OCI-LY1 (cell line): ENCODE data around the gene RFTN1.

ENCODE experiments used
- H2AFZ ChIP-seq: fragments of 200-600 bp; sonication (generic), shearing (Covaris generic); 2 replicates; pipeline ENCODE4 v1.6.0; 2014; ENCODE audit warnings: antibody characterized with exemption, mild to moderate bottlenecking, low read length
- H3F3A ChIP-seq: fragments of 200-600 bp; sonication (generic), shearing (Covaris generic); 2 replicates; pipeline ENCODE4 v1.6.0; 2014; ENCODE audit warnings: mild to moderate bottlenecking, antibody characterized with exemption, low read length, moderate library complexity; ENCODE audit not compliant: insufficient read depth
- H3K27ac ChIP-seq: fragments of 200-600 bp; sonication (generic); 2 replicates; pipeline ENCODE4 v1.5.1; 2014; ENCODE audit warnings: low read length, mixed run types, mild to moderate bottlenecking, low read depth; ENCODE audit not compliant: poor library complexity, severe bottlenecking
- H3K27me3 ChIP-seq: fragments of 200-600 bp; sonication (generic); 2 replicates; pipeline ENCODE4 v1.6.0; 2014; ENCODE audit warnings: antibody characterized with exemption, mild to moderate bottlenecking, low read length, moderate library complexity; ENCODE audit not compliant: insufficient read depth
- H3K36me3 ChIP-seq: fragments of 200-600 bp; sonication (generic); 2 replicates; pipeline ENCODE4 v1.6.1; 2014; ENCODE audit warnings: mild to moderate bottlenecking, antibody characterized with exemption, low read length, moderate library complexity, mixed read lengths; ENCODE audit not compliant: insufficient read depth
- H3K4me1 ChIP-seq: fragments of 200-600 bp; sonication (generic); 2 replicates; pipeline ENCODE4 v1.5.1; 2014; ENCODE audit warnings: mild to moderate bottlenecking, low read length, moderate library complexity; ENCODE audit not compliant: insufficient read depth, severe bottlenecking
- H3K4me2 ChIP-seq: fragments of 200-600 bp; sonication (generic), shearing (Covaris generic); 2 replicates; pipeline ENCODE4 v1.6.1; 2014; ENCODE audit warnings: low read length
- H3K4me3 ChIP-seq: fragments of 200-600 bp; sonication (generic); 2 replicates; pipeline ENCODE4 v1.5.1; 2014; ENCODE audit warnings: low read length, low read depth, mild to moderate bottlenecking, mixed read lengths; ENCODE audit not compliant: poor library complexity, severe bottlenecking
- H3K79me2 ChIP-seq: fragments of 200-600 bp; shearing (Covaris generic); 2 replicates; pipeline ENCODE4 v1.6.1; 2016; ENCODE audit warnings: mixed run types, low read length, mixed read lengths; ENCODE audit not compliant: insufficient read depth
- H3K9ac ChIP-seq: fragments of 200-600 bp; sonication (generic), shearing (Covaris generic); 2 replicates; pipeline ENCODE4 v1.6.1; 2014; ENCODE audit warnings: mild to moderate bottlenecking, low read length, mixed read lengths
- H3K9me2 ChIP-seq: fragments of 200-600 bp; sonication (generic), shearing (Covaris generic); 2 replicates; pipeline ENCODE4 v1.6.1; 2014; ENCODE audit warnings: low read depth, mild to moderate bottlenecking, low read length, mixed read lengths
- H3K9me3 ChIP-seq: fragments of 200-600 bp; shearing (Covaris generic); 2 replicates; pipeline ENCODE4 v1.6.1; 2014; ENCODE audit warnings: low read length, mixed read lengths
- H4K20me1 ChIP-seq: fragments of 200-600 bp; sonication (generic), shearing (Covaris generic); 2 replicates; pipeline ENCODE4 v1.6.0; 2016; ENCODE audit warnings: mild to moderate bottlenecking, low read length; ENCODE audit not compliant: insufficient read depth
- EZH2 ChIP-seq: fragments of 200-600 bp; sonication (generic), shearing (Covaris generic); IDR thresholded peaks from 2 replicates; pipeline ENCODE4 v1.8.0; 2017; ENCODE audit warnings: borderline replicate concordance, mixed run types, mild to moderate bottlenecking, antibody characterized with exemption, low read length, moderate library complexity, mixed read lengths
- TF ChIP-seq, protein P1 (sequence below): fragments of 200-600 bp; sonication (generic), shearing (Covaris generic); IDR thresholded peaks from 2 replicates; pipeline ENCODE4 v1.5.1; 2017; ENCODE audit warnings: mild to moderate bottlenecking, antibody characterized with exemption, low read length, moderate library complexity, mixed read lengths

Gene RFTN1

DNA sequence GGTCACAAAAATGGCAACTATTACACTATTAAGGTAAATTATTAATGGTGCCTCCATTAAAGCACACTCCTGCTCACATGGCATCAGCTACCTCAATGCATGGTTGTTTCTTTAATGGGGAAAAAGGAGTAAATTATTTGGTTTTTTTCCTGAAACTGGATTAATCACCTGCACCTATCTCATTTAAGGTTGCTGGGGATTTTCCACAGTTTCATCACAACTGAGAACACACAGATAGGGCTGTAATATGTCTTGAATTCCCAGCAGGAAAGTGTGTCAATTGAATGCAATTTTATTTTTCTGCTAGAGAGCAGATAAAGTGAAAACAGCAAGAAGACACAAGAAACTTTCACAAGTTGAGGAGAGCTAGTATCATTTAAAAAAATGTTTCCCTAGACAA lies 36.4 kb downstream of the RFTN1 start:
- Histone ChIP-seq H3K9me2 (no peaks in the 10 kb centered on the region), H3F3A (no peaks in the 10 kb centered on the region), H3K9ac (no peak overlapping the region), H3K4me1 (peaks cover 56% of the 10 kb centered on the region), H2AFZ (no peak overlapping the region), H3K9me3 (no peaks in the 10 kb centered on the region), H3K4me3 (no peak overlapping the region), H3K27ac (peak overlapping the region; percentile 3), H3K36me3 (peaks cover 99% of the 10 kb centered on the region), H4K20me1 (no peaks in the 10 kb centered on the region), H3K4me2 (no peak overlapping the region), H3K79me2 (peaks cover 95% of the 10 kb centered on the region), H3K27me3 (no peaks in the 10 kb centered on the region)
- TF ChIP-seq EZH2 = no peak
- TF ChIP-seq, protein P1, sequence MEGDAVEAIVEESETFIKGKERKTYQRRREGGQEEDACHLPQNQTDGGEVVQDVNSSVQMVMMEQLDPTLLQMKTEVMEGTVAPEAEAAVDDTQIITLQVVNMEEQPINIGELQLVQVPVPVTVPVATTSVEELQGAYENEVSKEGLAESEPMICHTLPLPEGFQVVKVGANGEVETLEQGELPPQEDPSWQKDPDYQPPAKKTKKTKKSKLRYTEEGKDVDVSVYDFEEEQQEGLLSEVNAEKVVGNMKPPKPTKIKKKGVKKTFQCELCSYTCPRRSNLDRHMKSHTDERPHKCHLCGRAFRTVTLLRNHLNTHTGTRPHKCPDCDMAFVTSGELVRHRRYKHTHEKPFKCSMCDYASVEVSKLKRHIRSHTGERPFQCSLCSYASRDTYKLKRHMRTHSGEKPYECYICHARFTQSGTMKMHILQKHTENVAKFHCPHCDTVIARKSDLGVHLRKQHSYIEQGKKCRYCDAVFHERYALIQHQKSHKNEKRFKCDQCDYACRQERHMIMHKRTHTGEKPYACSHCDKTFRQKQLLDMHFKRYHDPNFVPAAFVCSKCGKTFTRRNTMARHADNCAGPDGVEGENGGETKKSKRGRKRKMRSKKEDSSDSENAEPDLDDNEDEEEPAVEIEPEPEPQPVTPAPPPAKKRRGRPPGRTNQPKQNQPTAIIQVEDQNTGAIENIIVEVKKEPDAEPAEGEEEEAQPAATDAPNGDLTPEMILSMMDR = no peak

DNA sequence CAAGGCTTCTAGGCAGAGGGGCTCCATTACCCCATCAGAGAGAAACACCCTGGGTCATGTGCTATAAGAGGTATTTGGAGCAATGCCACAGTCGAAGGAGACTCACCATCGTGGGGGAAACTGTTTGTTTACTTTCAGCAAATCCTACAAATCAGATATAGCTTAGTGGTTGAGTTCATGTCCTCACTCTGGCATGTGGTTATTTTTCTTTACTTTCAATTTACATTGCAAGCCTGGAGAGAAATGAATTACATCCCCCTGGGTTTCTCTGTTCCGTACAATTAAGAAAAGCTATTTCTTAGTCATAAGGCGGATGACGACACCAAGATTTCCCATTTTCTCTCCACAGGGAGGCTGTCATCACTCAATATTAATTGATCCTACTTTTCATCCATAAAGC lies 36.9 kb downstream of the RFTN1 start:
- no peaks in the 10 kb centered on the region for H3K27me3 ChIP-seq
- H3K9ac ChIP-seq = no peak overlapping the region
- H3K4me1 ChIP-seq = peaks cover 56% of the 10 kb centered on the region
- no peak overlapping the region for H3K27ac ChIP-seq
- TF ChIP-seq, protein P1 = no peak
- TF ChIP-seq EZH2 = no peak
- H2AFZ ChIP-seq = no peak overlapping the region
- H3K9me2 ChIP-seq = no peaks in the 10 kb centered on the region
- H4K20me1 ChIP-seq = no peaks in the 10 kb centered on the region
- H3F3A ChIP-seq = no peaks in the 10 kb centered on the region
- peaks cover 99% of the 10 kb centered on the region for H3K36me3 ChIP-seq
- H3K79me2 ChIP-seq = peaks cover 95% of the 10 kb centered on the region
- H3K9me3 ChIP-seq = no peaks in the 10 kb centered on the region
- H3K4me3 ChIP-seq = no peak overlapping the region
- no peak overlapping the region for H3K4me2 ChIP-seq

DNA sequence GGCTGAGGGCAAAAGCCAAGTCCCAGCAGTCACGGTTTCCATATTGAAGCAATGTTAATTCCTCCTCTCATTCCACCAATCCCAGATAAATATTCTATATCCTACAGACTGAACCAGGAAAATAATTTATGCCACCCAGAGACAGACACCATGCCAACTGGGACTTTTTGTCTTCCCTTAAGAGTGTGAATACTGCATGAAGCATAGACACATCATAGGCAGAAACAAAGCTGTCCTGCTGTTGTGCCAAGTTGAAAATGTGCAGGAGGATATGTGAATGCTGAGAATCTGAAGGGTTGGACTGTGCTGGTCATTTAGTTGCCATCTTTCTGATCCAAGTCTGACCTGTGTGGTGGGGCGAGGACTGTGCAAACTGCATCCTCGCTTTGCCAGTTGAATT lies 37.7 kb downstream of the RFTN1 start:
- Histone ChIP-seq H3K9me2 (no peaks in the 10 kb centered on the region), H4K20me1 (no peaks in the 10 kb centered on the region), H3F3A (no peaks in the 10 kb centered on the region), H2AFZ (no peak overlapping the region), H3K9me3 (no peaks in the 10 kb centered on the region), H3K36me3 (peaks cover 99% of the 10 kb centered on the region), H3K27me3 (no peaks in the 10 kb centered on the region), H3K27ac (peak overlapping the region; percentile 38), H3K4me3 (no peak overlapping the region), H3K79me2 (peaks cover 95% of the 10 kb centered on the region), H3K4me1 (peaks cover 56% of the 10 kb centered on the region), H3K4me2 (no peak overlapping the region), H3K9ac (no peak overlapping the region)
- TF ChIP-seq, protein P1 = no peak
- TF ChIP-seq EZH2 = no peak
